Measurements from ENCODE around the gene COL5A3.

The COL5A3 gene

DNA sequence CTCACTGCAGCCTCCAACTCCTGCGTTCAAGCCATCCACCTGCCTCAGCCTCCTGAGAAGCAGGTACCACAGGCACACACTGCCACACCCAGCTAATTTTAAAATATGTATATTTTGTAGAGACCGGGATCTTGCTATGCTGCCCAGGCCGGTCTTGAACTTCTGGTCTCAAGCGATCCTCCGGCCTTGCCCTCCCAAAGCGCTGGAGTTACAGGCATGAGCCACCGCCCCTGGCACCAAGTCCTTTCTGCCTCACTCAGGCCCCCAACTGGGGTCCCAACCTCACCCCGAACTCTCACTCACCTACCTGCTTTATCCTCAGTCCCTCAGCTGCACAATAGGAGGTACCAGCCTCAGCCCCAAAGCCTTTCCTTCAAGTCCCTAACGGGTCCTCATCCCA, 635 bp upstream of the COL5A3 start:
- H3K27ac ChIP-seq = no peak overlapping the region
- TF ChIP-seq, protein P1, sequence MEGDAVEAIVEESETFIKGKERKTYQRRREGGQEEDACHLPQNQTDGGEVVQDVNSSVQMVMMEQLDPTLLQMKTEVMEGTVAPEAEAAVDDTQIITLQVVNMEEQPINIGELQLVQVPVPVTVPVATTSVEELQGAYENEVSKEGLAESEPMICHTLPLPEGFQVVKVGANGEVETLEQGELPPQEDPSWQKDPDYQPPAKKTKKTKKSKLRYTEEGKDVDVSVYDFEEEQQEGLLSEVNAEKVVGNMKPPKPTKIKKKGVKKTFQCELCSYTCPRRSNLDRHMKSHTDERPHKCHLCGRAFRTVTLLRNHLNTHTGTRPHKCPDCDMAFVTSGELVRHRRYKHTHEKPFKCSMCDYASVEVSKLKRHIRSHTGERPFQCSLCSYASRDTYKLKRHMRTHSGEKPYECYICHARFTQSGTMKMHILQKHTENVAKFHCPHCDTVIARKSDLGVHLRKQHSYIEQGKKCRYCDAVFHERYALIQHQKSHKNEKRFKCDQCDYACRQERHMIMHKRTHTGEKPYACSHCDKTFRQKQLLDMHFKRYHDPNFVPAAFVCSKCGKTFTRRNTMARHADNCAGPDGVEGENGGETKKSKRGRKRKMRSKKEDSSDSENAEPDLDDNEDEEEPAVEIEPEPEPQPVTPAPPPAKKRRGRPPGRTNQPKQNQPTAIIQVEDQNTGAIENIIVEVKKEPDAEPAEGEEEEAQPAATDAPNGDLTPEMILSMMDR (conservative IDR thresholded peaks at IDR 0.05) = no peak

DNA sequence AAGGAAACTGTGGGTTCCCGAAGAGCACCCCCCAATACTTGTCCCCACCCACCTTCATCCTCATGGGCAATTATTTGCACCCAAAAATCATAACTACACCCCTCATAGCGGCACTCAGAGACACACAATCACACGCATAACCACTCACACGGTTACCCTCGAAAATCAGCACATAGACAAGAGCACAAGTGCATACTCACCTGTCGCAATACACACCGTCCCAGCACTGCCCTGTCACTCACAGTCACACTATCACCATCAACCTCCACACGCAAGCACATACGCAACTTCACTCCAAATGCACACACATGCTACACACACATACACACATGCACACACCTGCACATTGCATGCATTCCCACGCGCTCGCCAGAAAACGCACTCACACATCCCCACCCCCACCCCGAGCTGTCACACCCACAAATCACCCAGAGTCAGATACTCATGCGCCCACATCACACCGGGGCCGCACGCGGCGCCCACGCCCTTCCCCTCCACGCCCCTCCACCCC, 535 bp downstream of the COL5A3 start:
- H3K27ac ChIP-seq = no peak overlapping the region
- TF ChIP-seq, protein P1 (conservative IDR thresholded peaks at IDR 0.05) = no peak

DNA sequence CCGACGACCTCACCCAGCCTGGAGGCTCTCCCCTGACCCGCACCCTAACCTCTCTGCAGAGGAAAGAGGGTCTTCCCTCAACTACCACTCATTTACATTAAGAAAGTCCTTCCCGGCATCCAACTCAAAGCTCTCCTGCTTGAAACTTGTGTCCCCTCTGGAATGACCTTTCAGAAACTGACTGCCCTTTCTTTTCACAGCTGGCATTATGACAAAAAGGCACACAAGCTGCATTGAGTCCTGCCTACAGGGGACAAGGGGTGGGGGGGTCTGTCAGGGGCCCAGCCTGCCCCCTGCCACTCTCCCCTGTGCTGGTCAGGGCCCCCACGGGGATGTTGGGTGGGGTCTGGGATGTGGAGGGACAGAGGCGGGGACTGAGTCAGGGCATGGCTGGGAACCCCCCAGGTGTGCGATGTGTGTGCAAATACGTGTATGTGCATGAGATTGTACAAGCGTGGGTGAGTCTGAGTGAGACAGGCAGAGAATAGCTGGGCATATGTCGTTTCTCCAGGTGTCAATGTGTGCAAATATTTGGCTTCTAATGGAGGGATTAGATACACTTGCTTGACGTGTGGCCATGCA, 2.0 kb downstream of the COL5A3 start:
- TF ChIP-seq, protein P1 (conservative IDR thresholded peaks at IDR 0.05) = no peak
- no peak overlapping the region for H3K27ac ChIP-seq

DNA sequence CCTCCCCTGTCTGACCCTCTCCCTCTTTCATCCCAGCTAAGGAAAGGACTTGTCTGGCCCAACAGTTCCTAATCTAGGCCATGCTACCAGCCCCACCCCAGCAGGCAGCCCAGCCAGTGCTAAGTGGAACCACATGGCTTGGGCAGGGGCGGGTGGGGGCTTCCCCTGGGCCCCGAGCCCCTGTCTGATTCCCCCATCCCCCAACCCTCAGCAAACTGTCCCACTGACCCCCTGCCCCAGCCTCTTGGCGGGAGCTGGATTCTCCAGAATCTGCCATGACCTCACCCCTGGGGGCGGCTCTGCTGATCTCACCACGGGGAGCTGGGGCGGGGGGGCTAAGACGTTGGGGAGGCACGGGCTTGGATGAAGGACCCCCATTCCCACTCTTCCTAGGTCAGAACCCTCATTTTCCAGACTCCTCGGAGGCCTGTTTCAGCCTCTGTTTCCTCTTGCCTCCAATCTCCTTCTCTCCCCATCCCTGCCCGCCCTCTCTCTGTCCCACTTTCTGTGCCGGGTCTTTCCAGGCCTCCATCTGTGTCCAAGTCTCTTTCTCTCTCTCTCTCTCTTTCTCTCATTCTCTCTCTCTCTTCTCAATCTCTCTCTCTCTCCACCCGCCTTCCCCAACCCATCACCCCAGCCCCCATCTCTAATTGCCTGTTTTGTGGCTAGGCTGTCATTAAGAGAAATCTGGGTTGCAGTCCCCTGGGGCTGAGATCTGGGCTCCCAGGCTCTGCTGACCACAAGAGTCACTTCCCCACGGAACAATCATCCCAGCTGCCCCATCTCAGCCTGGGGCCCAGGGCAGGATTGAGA, 2.7 kb downstream of the COL5A3 start:
- TF ChIP-seq, protein P1 (conservative IDR thresholded peaks at IDR 0.05) = no peak
- H3K27ac ChIP-seq = no peak overlapping the region

DNA sequence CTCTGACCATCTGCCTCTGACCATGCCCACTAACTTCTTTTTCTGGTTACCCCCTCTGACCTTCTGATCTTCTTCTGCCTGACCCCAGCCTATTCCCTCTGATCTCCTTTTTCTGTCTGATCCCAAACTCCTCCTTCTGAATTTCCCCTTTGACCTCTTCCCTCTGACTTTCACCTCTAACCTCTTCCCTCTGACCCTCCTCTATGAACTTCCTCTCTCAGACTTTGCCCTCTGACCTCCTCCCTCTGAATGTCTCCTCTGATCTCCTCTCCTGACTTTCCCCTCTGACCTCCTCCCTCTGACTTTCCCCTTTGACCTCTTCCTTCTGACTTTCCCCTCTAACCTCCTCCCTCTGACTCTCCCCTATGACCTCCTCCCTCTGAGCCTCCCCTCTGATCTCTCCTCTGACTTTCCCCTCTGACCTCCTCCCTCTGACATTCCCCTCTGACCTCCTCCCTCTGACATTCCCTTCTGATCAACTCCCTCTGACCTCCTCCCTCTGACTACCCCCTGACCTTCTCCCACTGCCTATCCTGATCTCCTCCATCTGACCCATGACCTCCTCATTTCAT, 3.5 kb downstream of the COL5A3 start:
- TF ChIP-seq, protein P1 (conservative IDR thresholded peaks at IDR 0.05) = no peak
- no peak overlapping the region for H3K27ac ChIP-seq

DNA sequence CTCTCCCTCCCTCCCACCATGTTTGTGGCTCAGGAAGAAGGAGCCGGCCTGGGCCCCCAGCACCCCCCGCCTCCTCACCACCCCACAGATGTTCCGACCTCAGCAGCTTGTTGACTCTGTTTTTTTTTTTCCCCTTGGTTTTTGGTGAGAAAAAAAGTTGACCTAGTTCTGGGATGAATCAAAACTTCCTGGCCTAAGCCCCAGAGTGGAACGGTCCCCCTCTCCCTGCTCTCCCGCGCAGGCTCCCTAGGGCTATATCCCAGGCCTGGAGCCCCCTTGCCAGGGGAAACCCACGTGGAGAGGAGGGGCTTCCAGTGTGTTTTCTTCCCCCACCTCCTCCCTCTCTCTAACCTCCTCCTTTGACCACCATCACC, 4.0 kb downstream of the COL5A3 start:
- TF ChIP-seq, protein P1 (conservative IDR thresholded peaks at IDR 0.05) = no peak
- no peak overlapping the region for H3K27ac ChIP-seq

DNA sequence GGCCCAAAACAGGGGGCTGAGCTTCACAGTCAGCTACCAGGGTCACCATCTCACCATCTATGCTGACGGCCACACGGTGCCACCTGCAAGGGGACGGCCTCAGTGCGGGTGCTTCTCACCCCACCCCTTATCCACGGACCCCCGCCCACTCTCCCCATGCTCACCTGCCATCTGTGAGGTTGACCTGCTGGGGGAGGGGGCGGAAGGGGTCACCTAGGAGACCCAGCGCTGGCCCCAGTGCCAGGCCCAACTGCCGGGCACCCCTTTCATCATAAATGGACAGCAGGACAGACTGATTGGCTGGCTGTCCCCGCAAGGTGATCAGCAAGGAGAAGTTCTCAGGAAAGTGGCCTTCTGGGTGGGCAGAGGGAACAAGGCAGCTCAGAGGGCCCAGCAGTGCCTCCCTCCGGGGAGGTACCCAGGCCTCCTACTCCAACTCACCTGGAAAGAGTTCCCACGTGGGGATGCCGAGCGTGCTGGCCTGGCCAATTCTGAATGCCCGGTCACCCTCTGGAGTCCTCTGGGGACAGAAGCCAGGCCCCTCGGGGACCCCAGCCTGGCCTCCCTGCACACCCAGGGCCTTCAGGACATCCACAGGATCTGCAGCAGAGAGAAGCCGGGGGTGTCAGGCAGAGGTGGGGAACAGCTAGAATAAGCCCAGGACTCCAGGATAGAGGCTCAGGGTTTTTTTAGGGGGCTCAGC, 4.5 kb downstream of the COL5A3 start:
- no peak overlapping the region for H3K27ac ChIP-seq
- TF ChIP-seq, protein P1 (conservative IDR thresholded peaks at IDR 0.05) = no peak
